A549 (cell line): Measurements from ENCODE around the gene IL17RA. TPM values are rescaled to one million over a fixed set of nuclear protein-coding genes. Genes with fewer than 3 reads are reported as not detected.

ENCODE experiments used
- ATAC-seq, 2 experiments: fragments of 200-7000 bp in 1 of 2; fragments of >200 bp in 1 of 2; cut with Nextera tagmentation in 1 of 2; cut with Tn5 transposase in 1 of 2; 3 replicates each; pipeline versions ENCODE4 v1.8.0 to v1.9.1; 2018 to 2020; ENCODE audit warnings: mild to moderate bottlenecking in 1 of 2, moderate library complexity in 1 of 2
- CTCF ChIA-PET: fragments of 300-600 bp; sonication (Branson Sonifier 250); formaldehyde crosslinking; extraction: SDS; loops from one replicate; lab custom pipeline; 2021; ENCODE audit warnings: antibody characterized with exemption, inconsistent platforms; lab: Yijun Ruan, JAX
- POLR2A ChIA-PET: fragments of 350-600 bp; formaldehyde crosslinking; extraction: SDS; loops from one replicate; lab custom pipeline; 2021; ENCODE audit warnings: antibody characterized with exemption, inconsistent platforms; lab: Yijun Ruan, JAX
- DNase-seq, 2 experiments: peaks; one replicate each; pipeline versions ENCODE4 v3.0.0 to v3.0.0-alpha.2; 2011 to 2016; ENCODE audit warnings: low read depth in 1 of 2, low spot score in 1 of 2
- FAIRE-seq: peaks from 2 replicates; lab custom pipeline; 2011; peaks lifted over from hg19 to GRCh38; lab: Jason Lieb, UNC
- H3K27ac ChIP-seq, 2 experiments: fragments of >200 bp; sonication (Bioruptor Twin); formaldehyde crosslinking; 3 replicates each; pipeline ENCODE4 v1.5.1; 2016 to 2017
- H3K4me1 ChIP-seq: fragments of >200 bp; sonication (Bioruptor Twin); formaldehyde crosslinking; 3 replicates; pipeline ENCODE4 v1.6.1; 2016
- H3K4me2 ChIP-seq: fragments of >200 bp; sonication (Bioruptor Twin); formaldehyde crosslinking; 3 replicates; pipeline ENCODE4 v1.6.1; 2016
- H3K4me3 ChIP-seq: fragments of >200 bp; sonication (Bioruptor Twin); formaldehyde crosslinking; 3 replicates; pipeline ENCODE4 v1.5.1; 2016
- H3K9me3 ChIP-seq: fragments of >200 bp; sonication (Bioruptor Twin); formaldehyde crosslinking; 3 replicates; pipeline ENCODE4 v1.6.1; 2016
- BHLHE40 ChIP-seq: IDR thresholded peaks from 2 replicates; pipeline ENCODE4 v1.6.1; 2012; ENCODE audit warnings: low read depth, low read length, inconsistent platforms
- CEBPB ChIP-seq, 2 experiments: fragments of >200 bp in 1 of 2; sonication (Bioruptor Twin) in 1 of 2; formaldehyde crosslinking in 1 of 2; IDR thresholded peaks; 2 replicates each; pipeline ENCODE4 v1.6.1; 2012 to 2016
- CHD4 ChIP-seq: fragments of 200-600 bp; sonication (generic); IDR thresholded peaks from 2 replicates; pipeline ENCODE4 v1.6.1; 2016; ENCODE audit warnings: antibody characterized with exemption, mild to moderate bottlenecking, borderline replicate concordance
- EP300 ChIP-seq, 2 experiments: fragments of >200 bp; sonication (Bioruptor Twin); formaldehyde crosslinking; IDR thresholded peaks; 2 replicates in 1 of 2; 3 replicates in 1 of 2; pipeline ENCODE4 v1.6.1; 2016 to 2017
- ESRRA ChIP-seq: fragments of 150-350 bp; IDR thresholded peaks from 2 replicates; pipeline ENCODE4 v1.6.1; 2014; ENCODE audit warnings: mild to moderate bottlenecking, low read length, borderline replicate concordance
- FOSL2 ChIP-seq, 2 experiments: fragments of 450-650 bp in 1 of 2; fragments of >200 bp in 1 of 2; sonication (Bioruptor Twin) in 1 of 2; formaldehyde crosslinking; IDR thresholded peaks; 2 replicates each; pipeline versions ENCODE4 v1.5.0 to v1.6.1; 2016 to 2020; ENCODE audit warnings: mild to moderate bottlenecking in 1 of 2, moderate library complexity in 1 of 2
- HEYL ChIP-seq: fragments of 250-450 bp; sonication (Bioruptor Pico); IDR thresholded peaks from 2 replicates; pipeline ENCODE4 v1.8.0; 2021; ENCODE audit warnings: mild to moderate bottlenecking, moderate library complexity
- JUN ChIP-seq, 2 experiments: fragments of >200 bp; sonication (Bioruptor Twin); formaldehyde crosslinking; IDR thresholded peaks; 2 replicates in 1 of 2; 3 replicates in 1 of 2; pipeline ENCODE4 v1.6.1; 2016 to 2017
- KDM1A ChIP-seq: fragments of 200-600 bp; sonication (generic); IDR thresholded peaks from 2 replicates; pipeline ENCODE4 v1.6.1; 2016; ENCODE audit warnings: low read depth, mild to moderate bottlenecking
- MAFK ChIP-seq: fragments of 450-650 bp; IDR thresholded peaks from 2 replicates; pipeline ENCODE4 v1.6.1; 2014; ENCODE audit not compliant: partially characterized antibody
- MAZ ChIP-seq: fragments of 150-350 bp; IDR thresholded peaks from 2 replicates; pipeline ENCODE4 v1.6.1; 2014; ENCODE audit warnings: antibody characterized with exemption, low read depth, low read length, borderline replicate concordance
- NPAS2 ChIP-seq: fragments of 250-450 bp; sonication (Bioruptor Pico); IDR thresholded peaks from 2 replicates; pipeline ENCODE4 v1.8.0; 2022; ENCODE audit warnings: mild to moderate bottlenecking, moderate library complexity, borderline replicate concordance
- NR3C1 ChIP-seq: fragments of >200 bp; sonication (Bioruptor Twin); formaldehyde crosslinking; IDR thresholded peaks from 3 replicates; pipeline ENCODE4 v1.6.1; 2017
- POLR2A ChIP-seq: IDR thresholded peaks from 2 replicates; pipeline ENCODE4 v1.6.1; 2012; ENCODE audit warnings: mild to moderate bottlenecking, low read length
- POLR2AphosphoS2 ChIP-seq: conservative IDR thresholded peaks from 2 replicates; pipeline ENCODE4 v1.6.1; 2012; ENCODE audit warnings: low read length, improper control_type of control experiment, inconsistent platforms
- RAD21 ChIP-seq, 2 experiments: fragments of >200 bp in 1 of 2; sonication (Bioruptor Twin) in 1 of 2; formaldehyde crosslinking in 1 of 2; IDR thresholded peaks in 1 of 2; conservative IDR thresholded peaks in 1 of 2; 2 replicates in 1 of 2; 3 replicates in 1 of 2; pipeline ENCODE4 v1.6.1; 2012 to 2018; ENCODE audit warnings: inconsistent platforms in 1 of 2
- RARB ChIP-seq: fragments of 250-450 bp; sonication (Bioruptor Pico); IDR thresholded peaks from 2 replicates; pipeline ENCODE4 v1.8.0; 2021; ENCODE audit warnings: mild to moderate bottlenecking, moderate library complexity
- RCOR1 ChIP-seq: fragments of 150-350 bp; IDR thresholded peaks from 2 replicates; pipeline ENCODE4 v1.6.1; 2014; ENCODE audit warnings: antibody characterized with exemption, low read length, low read depth
- RNF2 ChIP-seq: fragments of 200-600 bp; sonication (generic); IDR thresholded peaks from 2 replicates; pipeline ENCODE4 v1.6.1; 2016; ENCODE audit warnings: low read depth, mild to moderate bottlenecking, antibody characterized with exemption, moderate library complexity, borderline replicate concordance
- SMC3 ChIP-seq: fragments of >200 bp; sonication (Bioruptor Twin); formaldehyde crosslinking; IDR thresholded peaks from 3 replicates; pipeline ENCODE4 v1.6.1; 2018; ENCODE audit warnings: inconsistent platforms
- TP53 ChIP-seq: fragments of 250-450 bp; sonication (Bioruptor Pico); IDR thresholded peaks from 2 replicates; pipeline ENCODE4 v1.5.0; 2021; ENCODE audit warnings: mild to moderate bottlenecking, moderate library complexity
- ZC3H11A ChIP-seq: fragments of 450-650 bp; IDR thresholded peaks from 2 replicates; pipeline ENCODE4 v1.6.1; 2014; ENCODE audit warnings: antibody characterized with exemption, mild to moderate bottlenecking
- ZFP36 ChIP-seq: fragments of 450-650 bp; IDR thresholded peaks from 2 replicates; pipeline ENCODE4 v1.6.1; 2014; ENCODE audit warnings: borderline replicate concordance; ENCODE audit not compliant: partially characterized antibody
- WGBS: methylation state at CpG from one replicate; pipeline ENCODE4 v1.1.6; 2017; ENCODE audit errors: missing lambda C conversion rate; 5-methylcytosine and 5-hydroxymethylcytosine counted together
- polyA plus RNA-seq, 4 experiments: library from polyadenylated mRNA; depleted of rRNA in 3 of 4; stranded (reverse); fragments of >200 nt; fragmentation: RNase III in 1 of 4; extraction: RNeasy Plus Mini Kit Qiagen cat#74134 plus additional on column Dnase treatment in 1 of 4; gene quantifications; 2 replicates in 3 of 4; 3 replicates in 1 of 4; pipeline ENCODE4 v1.2.3, GENCODE V29; 2011 to 2017
- TF ChIP-seq, protein P1 (sequence below): IDR thresholded peaks from 2 replicates; pipeline ENCODE4 v1.6.1; 2012; ENCODE audit warnings: low read depth, borderline replicate concordance
- TF ChIP-seq, protein P2 (sequence below): fragments of >200 bp; sonication (Bioruptor Twin); formaldehyde crosslinking; IDR thresholded peaks from 3 replicates; pipeline ENCODE4 v1.6.1; 2016
- TF ChIP-seq, protein P3 (sequence below): IDR thresholded peaks from 2 replicates; pipeline ENCODE4 v1.6.1; 2012
- TF ChIP-seq, protein P4 (sequence below): IDR thresholded peaks from 2 replicates; pipeline ENCODE4 v1.6.1; 2012
- TF ChIP-seq, protein P5 (sequence below): fragments of >200 bp; sonication (Bioruptor Twin); formaldehyde crosslinking; IDR thresholded peaks from 2 replicates; pipeline ENCODE4 v1.6.1; 2016
- TF ChIP-seq, protein P6 (sequence below): fragments of 200-600 bp; sonication (generic); IDR thresholded peaks from 2 replicates; pipeline ENCODE4 v1.6.1; 2016; ENCODE audit warnings: antibody characterized with exemption, mild to moderate bottlenecking, moderate library complexity

Gene IL17RA
- polyA plus RNA-seq, 2 of the 4 experiments (the other 2 are of a cell fraction), result 4.3 to 6.4 TPM

DNA sequence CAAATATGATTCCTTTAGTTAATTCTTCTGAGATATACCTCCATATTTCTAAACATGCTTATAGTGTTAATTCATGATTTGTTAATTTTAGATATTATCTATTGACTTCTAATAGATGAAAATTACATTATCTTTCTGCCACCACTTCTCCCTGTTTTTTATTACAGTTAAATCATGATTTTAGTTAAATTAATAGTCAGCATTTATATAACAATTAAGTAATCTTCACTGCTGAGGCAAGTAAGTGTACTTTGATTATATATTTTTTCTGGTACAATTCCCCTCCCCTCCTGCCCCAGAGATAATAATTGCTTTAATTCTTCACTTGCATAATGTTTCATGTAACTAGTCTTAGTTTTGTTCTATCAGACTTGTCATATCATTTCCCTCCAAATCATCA, 5.8 kb downstream of the IL17RA start:
- ChIA-PET CTCF (no interaction called here), POLR2A (no interaction called here)
- no peak for FAIRE-seq
- DNase-seq, result no peak
- Histone ChIP-seq H3K4me3 (no peak overlapping the region), H3K27ac (no peak overlapping the region), H3K4me1 (no peaks in the 10 kb centered on the region), H3K4me2 (no peak overlapping the region), H3K9me3 (no peaks in the 10 kb centered on the region)
- ATAC-seq, result no peak
- no peak for TF ChIP-seq ZFP36
- TF ChIP-seq BHLHE40, result no peak
- no peak for TF ChIP-seq MAZ
- TF ChIP-seq CEBPB (IDR thresholded peaks at IDR 0.05), result no peak
- no peak for TF ChIP-seq RNF2
- TF ChIP-seq, protein P1, sequence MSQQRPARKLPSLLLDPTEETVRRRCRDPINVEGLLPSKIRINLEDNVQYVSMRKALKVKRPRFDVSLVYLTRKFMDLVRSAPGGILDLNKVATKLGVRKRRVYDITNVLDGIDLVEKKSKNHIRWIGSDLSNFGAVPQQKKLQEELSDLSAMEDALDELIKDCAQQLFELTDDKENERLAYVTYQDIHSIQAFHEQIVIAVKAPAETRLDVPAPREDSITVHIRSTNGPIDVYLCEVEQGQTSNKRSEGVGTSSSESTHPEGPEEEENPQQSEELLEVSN, result no peak
- TF ChIP-seq POLR2AphosphoS2, result no peak
- TF ChIP-seq RAD21 (conservative IDR thresholded peaks at IDR 0.05 in 1 of 2, IDR thresholded peaks at IDR 0.05 in 1 of 2), result no peak
- TF ChIP-seq, protein P2, sequence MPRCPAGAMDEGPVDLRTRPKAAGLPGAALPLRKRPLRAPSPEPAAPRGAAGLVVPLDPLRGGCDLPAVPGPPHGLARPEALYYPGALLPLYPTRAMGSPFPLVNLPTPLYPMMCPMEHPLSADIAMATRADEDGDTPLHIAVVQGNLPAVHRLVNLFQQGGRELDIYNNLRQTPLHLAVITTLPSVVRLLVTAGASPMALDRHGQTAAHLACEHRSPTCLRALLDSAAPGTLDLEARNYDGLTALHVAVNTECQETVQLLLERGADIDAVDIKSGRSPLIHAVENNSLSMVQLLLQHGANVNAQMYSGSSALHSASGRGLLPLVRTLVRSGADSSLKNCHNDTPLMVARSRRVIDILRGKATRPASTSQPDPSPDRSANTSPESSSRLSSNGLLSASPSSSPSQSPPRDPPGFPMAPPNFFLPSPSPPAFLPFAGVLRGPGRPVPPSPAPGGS, result no peak
- no peak for TF ChIP-seq ESRRA
- no peak for TF ChIP-seq EP300 (IDR thresholded peaks at IDR 0.05)
- no peak for TF ChIP-seq POLR2A
- no peak for TF ChIP-seq ZC3H11A
- no peak for TF ChIP-seq FOSL2 (IDR thresholded peaks at IDR 0.05)
- TF ChIP-seq FOSL2 (CRISPR knock-in tag; IDR thresholded peaks at IDR 0.05), result no peak
- TF ChIP-seq, protein P3, sequence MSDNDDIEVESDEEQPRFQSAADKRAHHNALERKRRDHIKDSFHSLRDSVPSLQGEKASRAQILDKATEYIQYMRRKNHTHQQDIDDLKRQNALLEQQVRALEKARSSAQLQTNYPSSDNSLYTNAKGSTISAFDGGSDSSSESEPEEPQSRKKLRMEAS, result no peak
- no peak for TF ChIP-seq SMC3
- no peak for TF ChIP-seq TP53 (CRISPR knock-in tag)

DNA sequence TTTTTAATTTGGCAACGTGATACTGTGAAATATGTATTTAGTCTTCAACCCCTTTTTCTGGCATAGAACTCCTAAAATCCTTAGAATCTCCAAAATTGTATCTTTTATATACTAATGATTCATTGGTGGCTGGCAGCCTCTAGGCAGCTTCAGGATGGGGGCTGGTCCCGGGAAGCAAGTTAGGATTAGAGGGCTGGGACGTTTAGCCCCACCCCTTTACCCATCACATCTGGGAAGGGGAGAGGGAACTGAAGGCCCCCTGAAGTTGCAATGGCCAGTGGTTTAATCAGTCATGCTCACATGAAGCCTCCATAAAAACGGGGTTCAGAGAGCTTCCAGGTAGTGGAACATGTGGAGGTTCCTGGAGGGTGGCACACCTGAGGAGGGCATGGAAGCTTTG, 7.1 kb downstream of the IL17RA start:
- H3K9me3 ChIP-seq, result no peaks in the 10 kb centered on the region
- H3K4me3 ChIP-seq, result no peak overlapping the region
- H3K4me2 ChIP-seq, result no peak overlapping the region
- FAIRE-seq (no peak), ATAC-seq (no peak), DNase-seq (no peak)
- CTCF ChIA-PET, result no interaction called here
- no peak for TF ChIP-seq MAFK
- TF ChIP-seq, protein P4, sequence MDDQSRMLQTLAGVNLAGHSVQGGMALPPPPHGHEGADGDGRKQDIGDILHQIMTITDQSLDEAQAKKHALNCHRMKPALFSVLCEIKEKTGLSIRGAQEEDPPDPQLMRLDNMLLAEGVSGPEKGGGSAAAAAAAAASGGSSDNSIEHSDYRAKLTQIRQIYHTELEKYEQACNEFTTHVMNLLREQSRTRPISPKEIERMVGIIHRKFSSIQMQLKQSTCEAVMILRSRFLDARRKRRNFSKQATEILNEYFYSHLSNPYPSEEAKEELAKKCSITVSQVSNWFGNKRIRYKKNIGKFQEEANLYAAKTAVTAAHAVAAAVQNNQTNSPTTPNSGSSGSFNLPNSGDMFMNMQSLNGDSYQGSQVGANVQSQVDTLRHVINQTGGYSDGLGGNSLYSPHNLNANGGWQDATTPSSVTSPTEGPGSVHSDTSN, result no peak
- TF ChIP-seq CHD4, result no peak
- TF ChIP-seq MAZ, result no peak
- TF ChIP-seq RARB (CRISPR knock-in tag), result no peak
- no peak for TF ChIP-seq SMC3
- TF ChIP-seq HEYL, result no peak
- TF ChIP-seq NR3C1, result no peak
- no peak for TF ChIP-seq NPAS2
- TF ChIP-seq, protein P5, sequence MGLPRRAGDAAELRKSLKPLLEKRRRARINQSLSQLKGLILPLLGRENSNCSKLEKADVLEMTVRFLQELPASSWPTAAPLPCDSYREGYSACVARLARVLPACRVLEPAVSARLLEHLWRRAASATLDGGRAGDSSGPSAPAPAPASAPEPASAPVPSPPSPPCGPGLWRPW, result no peak
- TF ChIP-seq TP53 (CRISPR knock-in tag), result no peak
- TF ChIP-seq, protein P6, sequence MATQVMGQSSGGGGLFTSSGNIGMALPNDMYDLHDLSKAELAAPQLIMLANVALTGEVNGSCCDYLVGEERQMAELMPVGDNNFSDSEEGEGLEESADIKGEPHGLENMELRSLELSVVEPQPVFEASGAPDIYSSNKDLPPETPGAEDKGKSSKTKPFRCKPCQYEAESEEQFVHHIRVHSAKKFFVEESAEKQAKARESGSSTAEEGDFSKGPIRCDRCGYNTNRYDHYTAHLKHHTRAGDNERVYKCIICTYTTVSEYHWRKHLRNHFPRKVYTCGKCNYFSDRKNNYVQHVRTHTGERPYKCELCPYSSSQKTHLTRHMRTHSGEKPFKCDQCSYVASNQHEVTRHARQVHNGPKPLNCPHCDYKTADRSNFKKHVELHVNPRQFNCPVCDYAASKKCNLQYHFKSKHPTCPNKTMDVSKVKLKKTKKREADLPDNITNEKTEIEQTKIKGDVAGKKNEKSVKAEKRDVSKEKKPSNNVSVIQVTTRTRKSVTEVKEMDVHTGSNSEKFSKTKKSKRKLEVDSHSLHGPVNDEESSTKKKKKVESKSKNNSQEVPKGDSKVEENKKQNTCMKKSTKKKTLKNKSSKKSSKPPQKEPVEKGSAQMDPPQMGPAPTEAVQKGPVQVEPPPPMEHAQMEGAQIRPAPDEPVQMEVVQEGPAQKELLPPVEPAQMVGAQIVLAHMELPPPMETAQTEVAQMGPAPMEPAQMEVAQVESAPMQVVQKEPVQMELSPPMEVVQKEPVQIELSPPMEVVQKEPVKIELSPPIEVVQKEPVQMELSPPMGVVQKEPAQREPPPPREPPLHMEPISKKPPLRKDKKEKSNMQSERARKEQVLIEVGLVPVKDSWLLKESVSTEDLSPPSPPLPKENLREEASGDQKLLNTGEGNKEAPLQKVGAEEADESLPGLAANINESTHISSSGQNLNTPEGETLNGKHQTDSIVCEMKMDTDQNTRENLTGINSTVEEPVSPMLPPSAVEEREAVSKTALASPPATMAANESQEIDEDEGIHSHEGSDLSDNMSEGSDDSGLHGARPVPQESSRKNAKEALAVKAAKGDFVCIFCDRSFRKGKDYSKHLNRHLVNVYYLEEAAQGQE, result no peak
- TF ChIP-seq JUN (IDR thresholded peaks at IDR 0.05), result no peak
- TF ChIP-seq RCOR1, result no peak
- TF ChIP-seq KDM1A, result no peak
- TF ChIP-seq BHLHE40, result no peak
- H3K4me1 ChIP-seq, result no peaks in the 10 kb centered on the region
- POLR2A ChIA-PET, result no interaction called here
- 67% methylated on average over 4 of the region's 4 CpGs for WGBS
- H3K27ac ChIP-seq, result no peak overlapping the region
